ENCODE results near the gene DPH7. TPM values are rescaled to one million over a fixed set of nuclear protein-coding genes. Genes with fewer than 3 reads are reported as not detected.
"Not testable (repeated sequence)": the region's sequence is repeated elsewhere in the genome, so short reads cannot be mapped to it uniquely, and the experiment has no call there.

The DPH7 gene
- total RNA-seq, 1 donor from 2014 or later: 23.1 TPM

- DNase-seq (ENCODE audit: low read depth, low spot score): no peak
These were observed 28.0 kb upstream of the DPH7 start for GRCh38 chr9:137606734-137607138.

DNA sequence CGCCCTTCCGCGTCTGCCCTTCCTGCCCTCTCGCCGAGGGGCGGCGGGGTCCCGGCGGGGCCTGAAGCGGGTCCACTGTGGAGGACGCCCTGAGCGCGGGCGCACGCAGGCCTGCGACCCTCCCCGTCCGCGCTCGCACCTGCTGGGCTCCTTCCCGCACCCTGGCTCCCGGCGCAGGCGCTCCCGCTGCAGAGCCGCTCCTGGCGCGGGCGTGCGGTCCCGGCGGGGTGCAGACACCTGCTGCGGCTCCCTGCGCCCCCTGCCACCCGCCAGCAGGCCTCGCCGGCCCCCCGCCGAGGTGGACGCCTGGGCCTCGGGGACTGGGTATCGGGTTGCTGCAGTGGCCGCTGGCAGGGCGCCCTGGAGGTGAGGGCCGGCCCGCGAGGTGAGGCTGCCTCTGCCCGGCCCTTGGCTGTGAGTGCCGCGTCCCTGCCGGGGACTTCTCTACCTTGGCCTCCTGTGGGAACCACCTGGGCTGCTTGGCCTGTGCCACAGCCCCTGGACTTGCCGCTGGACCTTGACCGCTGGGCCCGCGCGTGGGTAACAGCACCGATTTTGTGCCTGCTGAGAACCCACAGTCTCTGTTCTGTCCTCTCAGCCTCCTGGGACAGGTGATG, 27.4 kb upstream of the DPH7 start:
- no peak for DNase-seq (ENCODE audit: low read depth, low spot score)

DNA sequence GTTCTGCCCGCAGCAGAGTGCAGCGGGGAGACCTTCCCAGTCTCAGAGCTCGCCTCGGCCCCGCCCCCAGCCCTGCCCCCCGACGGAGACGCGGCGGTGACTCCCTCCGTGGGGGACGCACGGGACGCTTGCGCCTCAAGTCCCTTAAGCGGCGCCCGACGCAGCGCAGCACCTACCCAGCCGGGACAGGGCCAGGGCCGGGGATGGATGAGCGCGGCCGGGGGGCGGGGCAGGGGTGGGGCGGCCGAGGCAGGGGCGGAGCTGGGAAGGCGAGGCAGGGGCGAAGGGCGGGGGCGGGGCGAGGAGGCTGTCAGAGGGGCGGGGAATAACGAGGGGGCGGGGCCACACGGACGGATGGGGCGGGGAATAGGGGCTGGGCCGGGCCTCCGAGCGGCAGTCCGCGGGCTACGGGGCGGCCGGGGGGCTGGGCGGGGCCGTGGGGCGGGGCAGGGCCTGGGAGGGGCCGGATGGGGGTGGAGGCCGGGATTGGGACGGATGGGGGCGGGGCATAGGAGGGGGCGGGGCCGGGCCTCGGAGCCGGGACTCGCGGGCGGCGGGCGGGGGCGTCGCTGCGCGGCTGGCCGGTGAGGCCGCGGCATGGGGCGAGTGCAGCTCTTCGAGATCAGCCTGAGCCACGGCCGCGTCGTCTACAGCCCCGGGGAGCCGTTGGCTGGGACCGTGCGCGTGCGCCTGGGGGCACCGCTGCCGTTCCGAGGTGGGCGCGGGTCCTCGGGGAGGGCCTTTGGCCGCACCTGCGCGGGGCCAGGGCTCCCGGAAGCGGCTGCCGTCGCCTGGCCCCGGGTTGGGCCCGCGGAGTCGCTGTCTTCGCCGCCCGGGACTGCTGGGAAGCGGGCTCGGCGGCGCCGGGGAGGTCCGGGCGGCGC, 26.6 kb upstream of the DPH7 start, which contains the start of gene ARRDC1:
TSS of gene ARRDC1 (plus strand) at position 566 of the 884 bp plus-strand sequence. CDS start at position 598, 32 bp downstream.
- DNase-seq (ENCODE audit: low read depth, low spot score): peak; percentile 43

GRCh38 chr9:137604345-137605086, 25.8 kb upstream of the DPH7 start:
- DNase-seq (ENCODE audit: low read depth, low spot score): no peak

GRCh38 chr9:137603879-137604278, 25.2 kb upstream of the DPH7 start:
- no peak for DNase-seq (ENCODE audit: low read depth, low spot score)

- no peak for DNase-seq (ENCODE audit: low read depth, low spot score)
These were observed 23.9 kb upstream of the DPH7 start for GRCh38 chr9:137602661-137603060.

- no peak for DNase-seq (ENCODE audit: low read depth, low spot score)
These were observed 20.2 kb upstream of the DPH7 start for GRCh38 chr9:137598943-137599342.

DNA sequence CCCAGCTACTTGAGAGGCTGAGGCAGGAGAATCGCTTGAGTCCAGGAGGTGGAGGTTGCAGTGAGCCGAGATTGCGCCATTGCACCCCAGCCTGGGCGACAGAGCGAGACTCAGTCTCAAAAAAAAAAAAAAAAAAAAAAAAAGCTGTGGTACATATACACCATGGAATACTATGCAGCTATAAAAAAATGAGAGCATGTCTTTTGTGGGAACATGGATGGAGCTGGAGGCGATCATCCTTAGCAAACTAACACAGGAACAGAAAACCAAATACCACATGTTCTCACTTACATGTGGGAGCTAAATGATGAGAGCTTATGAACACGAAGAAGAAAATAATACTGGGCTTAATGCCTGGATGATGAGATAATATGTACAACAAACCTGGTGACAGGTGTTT, 17.9 kb upstream of the DPH7 start:
- not testable (repeated sequence) for DNase-seq (ENCODE audit: low read depth, low spot score)

DNA sequence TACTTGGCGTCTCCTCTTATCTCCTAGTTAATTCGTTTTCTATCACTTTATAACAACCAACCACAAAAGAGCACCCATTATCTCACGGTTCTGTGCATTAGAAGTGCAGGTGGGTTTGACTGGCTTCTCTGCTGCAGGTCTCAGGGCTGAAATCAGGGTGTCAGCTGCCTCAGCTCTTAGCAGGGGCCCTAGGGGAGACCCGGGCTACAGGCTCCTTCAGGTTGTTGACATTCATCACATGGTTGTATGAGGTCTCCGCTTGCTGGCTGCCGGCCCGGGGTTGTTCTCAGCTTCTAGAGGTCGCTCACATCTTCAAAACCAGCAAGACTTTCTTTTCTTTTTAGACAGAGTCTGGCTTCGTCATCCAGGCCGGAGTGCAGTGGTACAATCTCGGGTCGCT, 14.5 kb upstream of the DPH7 start:
- no peak for DNase-seq (ENCODE audit: low read depth, low spot score)

DNA sequence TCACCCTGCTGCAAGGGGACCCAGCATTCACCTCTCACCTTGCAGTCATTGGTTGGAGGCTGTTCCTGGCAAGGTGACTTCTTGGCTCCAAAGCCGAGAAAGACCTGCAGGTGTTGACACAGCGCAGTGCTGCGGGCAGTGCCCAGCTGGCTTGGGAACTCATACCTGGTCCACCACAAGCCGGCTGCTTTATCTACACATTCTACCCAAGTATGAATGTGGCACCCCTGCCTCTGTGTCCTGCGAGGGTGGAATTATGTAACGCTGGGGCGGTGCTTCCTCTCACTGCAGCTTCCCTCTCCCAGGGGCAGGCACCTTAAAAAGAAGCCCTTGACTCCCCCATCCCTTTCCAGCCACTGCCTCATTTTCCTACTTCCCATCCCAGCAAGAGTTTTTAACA, 14.0 kb upstream of the DPH7 start:
- DNase-seq (ENCODE audit: low read depth, low spot score): no peak

DNA sequence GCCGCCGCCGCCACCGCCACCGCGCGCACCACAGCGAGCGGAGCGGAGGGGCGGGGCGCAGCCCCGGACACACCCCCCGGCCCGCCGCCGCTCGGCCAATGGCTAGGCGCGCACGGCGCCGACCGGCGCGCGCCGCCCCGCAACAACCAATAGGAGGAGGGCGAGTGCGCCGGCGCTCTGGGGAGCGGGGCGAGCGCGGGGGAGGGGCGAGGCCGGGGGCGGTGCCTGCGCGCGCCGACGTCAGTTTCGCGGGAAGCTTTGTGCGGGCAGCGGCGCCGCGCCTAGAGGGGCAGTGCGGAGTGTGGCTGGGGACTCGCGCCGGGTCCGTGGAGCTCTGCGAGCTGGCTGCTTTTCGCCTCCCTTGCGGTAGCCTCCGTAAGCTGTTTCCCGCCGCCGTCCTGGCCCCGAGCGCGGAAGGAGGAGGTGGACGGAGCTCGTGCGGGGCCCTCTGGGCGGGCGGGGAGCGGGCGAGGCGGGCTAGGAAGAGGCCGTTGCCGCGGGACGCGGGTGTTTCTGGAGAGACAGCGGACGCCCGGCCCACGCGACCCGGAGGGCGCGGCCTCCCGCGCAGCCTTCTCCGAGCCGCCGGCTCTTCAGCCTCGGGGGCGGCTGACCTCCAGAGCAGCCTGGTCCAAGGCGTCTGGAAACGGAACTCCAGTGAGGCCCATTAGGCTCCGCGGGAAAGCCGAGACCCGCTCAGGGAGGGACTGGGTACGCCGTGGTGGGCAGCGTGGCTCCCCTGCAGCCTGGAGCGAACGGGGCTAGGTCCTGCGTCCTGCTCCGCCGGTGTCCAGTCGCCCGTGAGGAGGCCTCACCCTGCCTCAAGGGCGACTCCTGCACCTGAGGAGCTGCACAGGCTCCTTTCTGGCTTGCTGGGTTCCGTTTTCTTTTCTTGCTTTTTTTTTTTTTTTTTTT, 12.0 kb upstream of the DPH7 start, which contains the start of gene ZMYND19:
TSS of gene ZMYND19 (minus strand) at position 44 of the 915 bp plus-strand sequence. CDS start 249 bp downstream, outside the sequence.
- DNase-seq (ENCODE audit: low read depth, low spot score): peak; percentile 50

DNA sequence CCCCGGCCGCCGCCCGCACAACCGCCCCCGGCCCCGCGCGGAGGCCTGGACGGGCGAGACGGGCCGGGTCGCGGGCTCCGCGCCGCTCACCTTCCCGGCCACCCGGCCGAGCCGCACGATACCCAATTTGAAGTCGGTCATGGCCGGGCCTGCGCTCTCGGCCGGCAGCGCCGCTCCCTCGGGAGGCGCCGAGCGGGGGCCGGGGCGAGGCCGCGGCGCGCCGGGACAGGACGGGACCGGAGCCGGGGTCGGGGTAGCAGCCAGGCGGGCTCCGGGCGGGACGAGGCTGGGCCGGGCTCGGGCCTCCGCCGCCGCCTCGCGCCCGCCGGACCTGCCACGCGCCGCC, 11.4 kb upstream of the DPH7 start:
- no peak for DNase-seq (ENCODE audit: low read depth, low spot score)

DNA sequence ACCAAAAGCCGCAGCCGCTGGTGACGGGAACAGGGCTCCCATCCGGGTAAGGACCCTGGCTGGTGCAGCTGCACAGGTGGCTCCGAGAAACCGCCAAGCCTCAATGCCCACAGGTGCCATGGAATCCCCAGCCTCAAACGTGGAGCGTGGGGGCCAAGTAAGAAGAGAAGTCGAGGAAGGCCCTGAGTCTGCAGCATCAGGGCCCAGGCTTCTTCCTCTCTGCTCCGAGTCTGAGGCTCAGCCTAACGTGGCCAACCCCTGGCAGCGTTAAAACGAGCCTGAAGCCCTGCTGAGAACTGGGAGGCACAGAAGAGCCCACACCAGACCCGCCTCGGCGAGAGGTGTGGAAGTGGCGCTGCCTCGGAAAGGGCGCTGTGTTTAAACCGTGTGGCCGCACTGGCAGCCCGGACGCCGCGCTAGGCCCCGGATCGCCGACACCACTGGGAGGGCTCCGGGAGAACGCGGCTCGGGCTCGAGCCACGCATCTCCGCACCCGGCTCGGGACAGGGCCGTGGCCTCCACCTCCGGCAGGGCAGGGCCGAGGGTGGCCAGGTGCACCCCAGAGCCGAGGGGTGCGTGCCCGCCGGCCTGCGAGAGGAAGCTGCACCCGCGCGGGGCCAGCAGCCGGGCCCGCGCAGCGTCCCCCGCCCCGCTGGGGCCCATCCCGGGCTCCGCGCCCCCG, 10.9 kb upstream of the DPH7 start:
- no peak for DNase-seq (ENCODE audit: low read depth, low spot score)

DNA sequence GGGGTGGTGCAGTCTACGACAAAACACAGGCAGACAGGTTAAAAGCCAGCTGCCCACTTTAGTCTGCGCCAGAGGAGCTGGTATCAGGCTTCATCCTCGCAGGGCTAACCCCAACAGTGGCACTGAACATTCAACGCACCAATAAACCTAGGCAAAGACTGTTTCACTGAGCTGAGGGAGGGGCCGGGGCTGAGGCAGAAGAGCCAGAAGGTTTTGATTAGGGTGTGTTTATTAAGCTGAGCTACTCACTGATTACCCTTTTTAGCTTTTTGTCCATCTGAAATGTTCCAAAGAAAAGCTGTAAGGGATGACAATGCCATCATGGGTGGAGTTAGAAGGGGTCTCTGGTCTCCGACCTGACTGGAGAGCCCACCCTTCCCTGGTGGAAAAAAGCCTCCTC, 10.2 kb upstream of the DPH7 start:
- DNase-seq (ENCODE audit: low read depth, low spot score): no peak

DNA sequence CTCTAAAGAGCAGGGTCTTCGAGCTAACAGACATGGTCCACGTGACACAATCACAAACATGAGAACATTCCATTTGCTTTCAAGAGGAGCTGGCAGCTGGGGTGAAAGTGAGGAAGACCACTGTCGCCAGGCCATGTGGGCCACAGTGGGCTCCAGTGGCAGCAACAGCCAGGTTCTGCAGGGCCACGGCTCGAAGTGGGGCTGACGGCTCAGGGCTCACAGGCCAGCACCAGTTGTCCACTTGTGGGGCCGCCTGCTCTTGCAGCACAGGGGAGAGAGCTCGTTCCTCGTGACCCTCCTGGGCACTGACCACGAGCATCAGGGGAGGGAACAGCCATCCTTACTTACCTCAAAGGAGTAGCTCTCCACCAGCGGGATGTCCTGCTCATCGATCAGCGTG, 9.6 kb upstream of the DPH7 start:
- no peak for DNase-seq (ENCODE audit: low read depth, low spot score)

- no peak for DNase-seq (ENCODE audit: low read depth, low spot score)
These were observed 8.1 kb upstream of the DPH7 start for GRCh38 chr9:137586854-137587253.

DNA sequence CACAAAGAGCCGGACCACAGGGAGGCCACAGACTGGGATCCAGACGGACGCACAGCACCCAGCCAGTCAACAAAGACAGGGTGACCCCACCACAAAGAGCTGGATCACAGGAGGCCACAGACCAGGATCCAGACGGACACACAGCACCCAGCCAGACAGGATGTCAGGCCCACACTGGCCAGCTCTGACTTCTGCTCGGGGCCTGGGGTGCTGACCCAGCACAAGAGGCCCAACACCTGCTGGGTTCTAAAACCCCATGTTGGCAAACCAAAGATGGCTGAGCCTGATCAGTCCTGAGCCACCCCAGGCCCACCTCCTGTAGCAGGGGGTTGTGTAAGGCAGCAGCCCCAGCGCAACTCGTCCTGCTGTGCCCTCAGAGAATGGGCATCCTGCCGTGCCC, 5.2 kb upstream of the DPH7 start:
- DNase-seq (ENCODE audit: low read depth, low spot score): no peak

DNA sequence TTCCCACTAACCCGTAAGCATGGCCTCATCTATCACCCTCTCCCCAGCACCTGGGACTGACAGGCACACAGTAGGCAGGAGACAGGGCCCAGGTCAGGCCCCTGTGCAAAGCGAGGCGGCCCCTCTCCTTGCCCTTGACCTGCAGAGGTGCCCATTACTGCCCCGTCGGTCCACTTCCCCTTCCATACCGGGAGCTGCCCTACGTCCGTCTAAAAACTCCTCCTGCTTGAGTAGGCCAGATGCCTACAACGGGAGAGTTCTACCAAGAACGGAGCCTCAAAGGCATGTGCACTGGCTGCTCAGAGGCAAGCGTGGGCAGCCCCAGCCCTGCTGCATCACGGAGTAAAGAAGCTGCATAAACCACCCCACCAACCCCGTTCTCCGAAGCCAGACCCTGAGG, 4.6 kb upstream of the DPH7 start:
- no peak for DNase-seq (ENCODE audit: low read depth, low spot score)

- DNase-seq (ENCODE audit: low read depth, low spot score): no peak
These were observed 3.6 kb upstream of the DPH7 start for GRCh38 chr9:137582286-137582860.

Data from pulmonary artery endothelial cell (primary cell).